HG02571 (cell line): ENCODE measurements around the gene DNAI2.

Source experiments
- ATAC-seq: cut with Tn5 transposase; IDR thresholded peaks from one replicate; pipeline ENCODE4 v1.9.1; 2021; ENCODE audit warnings: mild to moderate bottlenecking, moderate library complexity; ENCODE audit not compliant: unreplicated experiment

DNAI2 gene

GRCh38 chr17:74337834-74338500 is 63.9 kb downstream of the DNAI2 start:
- no peak for ATAC-seq

GRCh38 chr17:74339537-74340195 is 65.6 kb downstream of the DNAI2 start:
- no peak for ATAC-seq

- no peak for ATAC-seq
Observed at GRCh38 chr17:74340470-74341023, 66.5 kb downstream of the DNAI2 start.

GRCh38 chr17:74342224-74342623 is 68.2 kb downstream of the DNAI2 start:
- no peak for ATAC-seq

GRCh38 chr17:74343121-74343520 is 69.1 kb downstream of the DNAI2 start:
- ATAC-seq = no peak

- ATAC-seq = no peak
Observed at GRCh38 chr17:74343526-74344284, 69.7 kb downstream of the DNAI2 start.

- no peak for ATAC-seq
Observed at GRCh38 chr17:74344658-74345057, 70.6 kb downstream of the DNAI2 start.

- no peak for ATAC-seq
Observed at GRCh38 chr17:74345433-74346241, 71.6 kb downstream of the DNAI2 start.

GRCh38 chr17:74347646-74348045 is 73.6 kb downstream of the DNAI2 start:
- no peak for ATAC-seq

GRCh38 chr17:74349120-74349519 is 75.1 kb downstream of the DNAI2 start:
- ATAC-seq = no peak

- no peak for ATAC-seq
Observed at GRCh38 chr17:74350486-74350885, 76.5 kb downstream of the DNAI2 start.

- no peak for ATAC-seq
Observed at GRCh38 chr17:74351552-74352210, 77.6 kb downstream of the DNAI2 start.

- no peak for ATAC-seq
Observed at GRCh38 chr17:74353446-74354060, 79.5 kb downstream of the DNAI2 start.

GRCh38 chr17:74354123-74354522 is 80.1 kb downstream of the DNAI2 start:
- no peak for ATAC-seq

- ATAC-seq = no peak
Observed at GRCh38 chr17:74354561-74354960, 80.5 kb downstream of the DNAI2 start.

- ATAC-seq = no peak
Observed at GRCh38 chr17:74355065-74355464, 81.0 kb downstream of the DNAI2 start.

- ATAC-seq = no peak
Observed at GRCh38 chr17:74356646-74357465, 82.8 kb downstream of the DNAI2 start.

- ATAC-seq = no peak
Observed at GRCh38 chr17:74357466-74357809, 83.4 kb downstream of the DNAI2 start.

GRCh38 chr17:74358697-74359096 is 84.7 kb downstream of the DNAI2 start:
- no peak for ATAC-seq
